Measurements from ENCODE around the gene KIF26B.

The KIF26B gene

DNA sequence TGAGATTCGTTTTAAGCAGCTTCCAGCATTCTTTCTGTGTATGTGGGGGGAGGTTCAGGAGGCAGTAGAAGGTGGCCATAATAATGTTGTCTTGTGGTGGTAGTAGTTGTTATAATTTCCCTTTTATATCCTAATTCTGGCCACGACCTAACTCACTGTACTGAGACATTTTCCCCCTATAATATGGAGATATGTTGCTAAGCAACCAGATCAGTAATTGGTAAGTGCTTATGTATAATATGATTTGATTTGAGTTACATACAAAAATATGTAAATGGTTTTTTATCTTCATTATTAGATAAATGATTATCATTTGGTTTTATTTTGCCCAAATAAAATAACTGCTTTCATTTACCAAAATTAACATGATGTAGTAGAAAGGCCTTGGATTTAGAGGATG, 376.2 kb downstream of the KIF26B start:
- TF ChIP-seq, protein P1, sequence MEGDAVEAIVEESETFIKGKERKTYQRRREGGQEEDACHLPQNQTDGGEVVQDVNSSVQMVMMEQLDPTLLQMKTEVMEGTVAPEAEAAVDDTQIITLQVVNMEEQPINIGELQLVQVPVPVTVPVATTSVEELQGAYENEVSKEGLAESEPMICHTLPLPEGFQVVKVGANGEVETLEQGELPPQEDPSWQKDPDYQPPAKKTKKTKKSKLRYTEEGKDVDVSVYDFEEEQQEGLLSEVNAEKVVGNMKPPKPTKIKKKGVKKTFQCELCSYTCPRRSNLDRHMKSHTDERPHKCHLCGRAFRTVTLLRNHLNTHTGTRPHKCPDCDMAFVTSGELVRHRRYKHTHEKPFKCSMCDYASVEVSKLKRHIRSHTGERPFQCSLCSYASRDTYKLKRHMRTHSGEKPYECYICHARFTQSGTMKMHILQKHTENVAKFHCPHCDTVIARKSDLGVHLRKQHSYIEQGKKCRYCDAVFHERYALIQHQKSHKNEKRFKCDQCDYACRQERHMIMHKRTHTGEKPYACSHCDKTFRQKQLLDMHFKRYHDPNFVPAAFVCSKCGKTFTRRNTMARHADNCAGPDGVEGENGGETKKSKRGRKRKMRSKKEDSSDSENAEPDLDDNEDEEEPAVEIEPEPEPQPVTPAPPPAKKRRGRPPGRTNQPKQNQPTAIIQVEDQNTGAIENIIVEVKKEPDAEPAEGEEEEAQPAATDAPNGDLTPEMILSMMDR (IDR thresholded peaks at IDR 0.05; ENCODE audit: low read depth, low read length, missing control alignments): no peak
- in situ Hi-C loops (cut with HindIII; ENCODE audit: low sequenced_read_pairs): no loop called here
- no peak overlapping the region for H3K4me3 ChIP-seq (ENCODE audit: low read depth, low read length)
- no peak for DNase-seq (ENCODE audit: low read depth)

DNA sequence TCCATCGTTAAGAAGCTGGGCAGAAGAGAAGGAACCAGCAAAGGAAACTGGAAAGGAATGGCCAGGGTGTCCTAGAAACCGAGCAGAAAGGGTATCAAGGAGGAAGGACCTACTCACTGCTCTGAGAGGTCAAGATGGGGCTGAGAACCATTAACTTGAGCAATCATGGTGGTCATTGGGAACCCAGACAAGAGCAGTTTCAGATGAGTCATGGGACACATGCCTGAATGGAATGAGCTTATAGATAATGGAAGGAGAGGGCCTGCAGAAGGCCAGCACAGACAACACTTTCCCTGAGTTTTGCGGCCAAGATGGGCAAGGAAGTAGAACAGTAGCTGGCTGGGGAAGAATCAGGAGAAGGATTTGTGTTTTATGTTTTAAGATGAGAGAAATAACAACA, 383.2 kb downstream of the KIF26B start:
- DNase-seq (ENCODE audit: low read depth): no peak
- H3K4me3 ChIP-seq (ENCODE audit: low read depth, low read length): no peak overlapping the region
- TF ChIP-seq, protein P1 (IDR thresholded peaks at IDR 0.05; ENCODE audit: low read depth, low read length, missing control alignments): no peak
- in situ Hi-C loops (cut with HindIII; ENCODE audit: low sequenced_read_pairs): no loop called here

DNA sequence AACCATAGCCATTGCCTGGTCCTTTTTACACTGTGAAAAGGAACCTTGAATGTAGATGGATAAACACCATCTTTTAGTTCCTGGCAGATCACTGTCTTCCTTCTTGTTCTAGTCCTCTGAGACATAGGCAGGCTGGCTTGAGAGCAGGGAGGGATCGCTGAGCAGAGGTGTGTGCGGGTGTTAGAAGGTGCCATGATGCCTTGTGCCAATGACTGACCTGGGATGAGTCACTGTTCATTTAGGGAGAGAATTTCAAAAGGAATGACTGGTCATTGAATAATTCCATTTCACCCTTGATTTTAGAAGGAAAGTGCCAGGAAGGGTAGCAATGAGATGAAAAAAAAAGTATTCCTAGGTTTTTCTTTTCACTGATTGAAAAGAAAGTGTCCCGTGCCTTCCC, 383.9 kb downstream of the KIF26B start:
- no peak for DNase-seq (ENCODE audit: low read depth)
- no peak overlapping the region for H3K4me3 ChIP-seq (ENCODE audit: low read depth, low read length)
- TF ChIP-seq, protein P1 (IDR thresholded peaks at IDR 0.05; ENCODE audit: low read depth, low read length, missing control alignments): no peak
- in situ Hi-C loops (cut with HindIII; ENCODE audit: low sequenced_read_pairs): no loop called here

DNA sequence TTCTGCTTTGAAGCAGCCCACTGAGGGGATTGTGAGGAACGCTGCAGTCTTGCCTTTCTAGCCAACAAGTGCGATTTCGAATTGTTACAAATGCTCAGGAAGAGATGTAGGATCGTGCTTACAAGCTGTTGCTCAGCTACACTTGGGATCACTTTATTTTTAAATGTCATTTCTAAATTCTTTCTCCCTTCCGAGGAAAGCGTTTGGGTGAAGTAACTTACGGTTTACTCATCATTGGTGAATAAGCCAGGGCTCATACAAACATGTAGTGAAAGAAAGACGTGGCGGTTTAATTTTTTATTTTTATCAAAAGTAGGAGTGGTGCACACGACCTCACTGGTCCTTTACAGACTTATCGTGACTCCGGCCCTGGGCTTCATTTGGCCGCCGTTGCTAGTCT, 386.6 kb downstream of the KIF26B start:
- TF ChIP-seq, protein P1 (IDR thresholded peaks at IDR 0.05; ENCODE audit: low read depth, low read length, missing control alignments): no peak
- no peak overlapping the region for H3K4me3 ChIP-seq (ENCODE audit: low read depth, low read length)
- in situ Hi-C loops (cut with HindIII; ENCODE audit: low sequenced_read_pairs): no loop called here
- DNase-seq (ENCODE audit: low read depth): no peak

DNA sequence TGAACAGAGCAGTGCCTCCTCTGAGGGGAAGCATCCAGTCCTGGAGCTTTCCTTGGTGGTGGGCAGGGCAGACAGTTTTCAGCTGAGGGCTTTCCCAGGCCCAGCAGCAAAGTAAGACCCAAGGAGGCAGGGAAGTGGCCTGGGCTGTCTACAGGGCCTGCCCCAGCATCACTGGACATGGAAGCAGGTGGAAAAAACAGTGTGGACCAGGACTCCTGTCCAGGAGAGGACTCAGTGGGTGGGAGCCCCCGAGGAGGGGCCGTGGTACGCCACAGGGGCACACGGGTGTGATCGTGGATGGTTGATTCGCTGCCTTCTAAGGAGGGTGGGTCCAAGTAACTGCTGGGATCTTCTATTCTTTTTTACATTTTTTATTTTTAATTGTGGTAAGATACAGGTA, 387.6 kb downstream of the KIF26B start:
- H3K4me3 ChIP-seq (ENCODE audit: low read depth, low read length): no peak overlapping the region
- no peak for DNase-seq (ENCODE audit: low read depth)
- TF ChIP-seq, protein P1 (IDR thresholded peaks at IDR 0.05; ENCODE audit: low read depth, low read length, missing control alignments): no peak
- in situ Hi-C loops (cut with HindIII; ENCODE audit: low sequenced_read_pairs): no loop called here

DNA sequence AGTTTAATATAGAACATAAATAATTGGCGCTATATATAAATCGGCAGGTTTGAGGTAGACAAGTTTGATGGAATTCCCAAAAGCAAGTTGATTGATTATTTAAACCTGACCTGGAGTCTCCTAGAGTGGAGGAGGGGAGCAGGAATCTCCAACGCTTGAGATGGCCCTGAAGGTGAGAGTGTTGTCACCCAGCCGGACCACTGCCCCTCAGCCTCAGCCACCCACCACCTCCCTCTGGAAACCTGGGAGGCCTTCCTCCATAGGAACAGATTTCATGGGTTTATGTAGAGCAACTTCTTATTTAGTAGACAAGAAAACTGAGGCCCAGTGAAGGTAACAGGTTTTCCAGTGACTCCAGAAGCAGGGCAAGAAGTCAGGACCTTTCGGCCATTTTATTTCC, 389.5 kb downstream of the KIF26B start:
- no peak overlapping the region for H3K4me3 ChIP-seq (ENCODE audit: low read depth, low read length)
- no peak for DNase-seq (ENCODE audit: low read depth)
- in situ Hi-C loops (cut with HindIII; ENCODE audit: low sequenced_read_pairs): no loop called here
- TF ChIP-seq, protein P1 (IDR thresholded peaks at IDR 0.05; ENCODE audit: low read depth, low read length, missing control alignments): no peak

DNA sequence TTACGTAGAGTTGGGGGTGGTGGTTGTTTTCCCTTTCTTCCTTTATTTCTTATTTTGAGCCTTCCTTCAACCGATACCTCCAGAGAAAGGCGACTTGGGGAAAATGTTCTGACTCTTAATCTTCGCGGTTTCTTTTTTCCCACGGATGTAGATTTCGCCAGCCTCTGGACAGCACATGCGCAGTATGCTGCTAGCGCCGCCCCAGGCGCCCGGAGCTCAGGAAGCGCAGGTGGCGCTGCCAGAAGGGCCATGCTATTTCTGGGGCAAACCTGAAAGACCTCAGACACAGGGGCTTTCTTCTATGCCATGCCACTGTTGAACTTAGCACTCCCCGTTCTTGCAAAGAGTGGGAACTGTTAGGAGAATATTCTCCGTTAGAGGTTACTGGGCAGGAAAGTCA, 392.1 kb downstream of the KIF26B start:
- in situ Hi-C loops (cut with HindIII; ENCODE audit: low sequenced_read_pairs): no loop called here
- no peak overlapping the region for H3K4me3 ChIP-seq (ENCODE audit: low read depth, low read length)
- DNase-seq (ENCODE audit: low read depth): no peak
- TF ChIP-seq, protein P1 (IDR thresholded peaks at IDR 0.05; ENCODE audit: low read depth, low read length, missing control alignments): no peak

Data from astrocyte of the cerebellum (primary cell).